HL-60/S4 treated with phorbol 12-myristate 13-acetate at 8.2 ng/mL for 4 days and 3 days (cell line): ENCODE measurements around the gene SNAP47.

Experiments used
- in situ Hi-C: fragments of 300-500 bp; cut with MboI; formaldehyde crosslinking; loops from 2 replicates; pipeline ENCODE4 v1.15.0; 2022; ENCODE audit warnings: low sequenced_read_pairs

Gene SNAP47

GRCh38 chr1:227748496-227749182 is 13.4 kb downstream of the SNAP47 start:
- in situ Hi-C loops = no loop called here

GRCh38 chr1:227749225-227749624 is 14.0 kb downstream of the SNAP47 start:
- in situ Hi-C loops = no loop called here

GRCh38 chr1:227749916-227750710 is 14.9 kb downstream of the SNAP47 start:
- in situ Hi-C loops = no loop called here

GRCh38 chr1:227753999-227754711 is 18.9 kb downstream of the SNAP47 start:
- in situ Hi-C loops = no loop called here

DNA sequence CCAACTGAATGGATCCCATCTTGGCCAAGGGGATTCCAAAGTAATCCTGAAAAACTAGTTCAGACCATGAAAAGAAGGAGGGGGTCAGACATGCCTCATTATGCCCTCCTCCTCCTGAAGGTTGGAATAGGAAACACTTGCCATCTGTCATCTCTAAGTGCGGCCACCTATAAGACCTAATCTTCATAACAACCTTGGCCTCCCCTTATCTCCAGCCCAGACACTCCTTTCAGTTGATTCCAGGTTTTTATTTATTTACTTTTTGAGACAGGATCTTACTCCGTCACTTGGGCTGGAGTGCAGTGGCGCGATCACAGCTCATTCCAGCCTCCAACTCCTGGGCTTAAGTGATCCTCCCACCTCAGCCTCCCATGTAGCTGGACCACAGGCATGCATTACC is 19.7 kb downstream of the SNAP47 start:
- in situ Hi-C loops = no loop called here

DNA sequence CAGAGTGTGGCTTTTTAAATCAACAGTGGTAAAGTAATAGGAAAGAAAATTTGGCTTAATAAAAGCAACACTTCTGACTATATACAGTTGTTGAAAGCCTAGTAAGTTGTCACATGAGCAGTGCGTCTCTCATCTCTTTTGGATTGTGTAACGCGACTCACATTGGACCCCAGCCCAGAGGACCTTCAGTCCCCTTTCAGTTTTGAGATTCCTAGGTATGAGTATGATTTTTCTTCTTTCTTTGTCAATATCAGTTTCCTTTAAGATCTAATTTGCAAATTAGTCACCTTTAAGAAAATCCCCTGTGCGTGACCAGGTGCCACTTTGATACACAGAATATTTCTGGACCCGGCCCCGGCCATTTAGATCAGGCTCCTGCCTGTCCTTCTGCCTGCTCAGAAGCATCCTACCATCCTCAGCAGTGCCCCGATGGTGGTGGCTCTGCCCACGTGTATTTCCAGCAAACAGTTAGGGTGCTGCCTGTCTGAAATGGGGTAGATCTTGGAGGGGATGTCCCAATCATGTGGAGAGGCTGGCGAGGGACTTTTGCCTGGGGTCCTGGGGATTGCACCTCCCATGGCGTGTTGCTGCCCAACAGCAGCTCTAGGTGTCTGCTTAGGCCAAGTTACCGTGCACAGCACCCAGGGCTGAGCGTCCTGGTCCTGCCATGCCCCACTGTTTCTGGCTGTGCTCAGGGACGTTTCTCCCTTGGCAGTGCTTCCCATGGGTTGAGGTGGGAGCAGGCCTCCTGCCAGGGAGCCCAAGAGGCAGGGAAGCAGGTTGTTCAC is 21.1 kb downstream of the SNAP47 start:
- in situ Hi-C loops = no loop called here

DNA sequence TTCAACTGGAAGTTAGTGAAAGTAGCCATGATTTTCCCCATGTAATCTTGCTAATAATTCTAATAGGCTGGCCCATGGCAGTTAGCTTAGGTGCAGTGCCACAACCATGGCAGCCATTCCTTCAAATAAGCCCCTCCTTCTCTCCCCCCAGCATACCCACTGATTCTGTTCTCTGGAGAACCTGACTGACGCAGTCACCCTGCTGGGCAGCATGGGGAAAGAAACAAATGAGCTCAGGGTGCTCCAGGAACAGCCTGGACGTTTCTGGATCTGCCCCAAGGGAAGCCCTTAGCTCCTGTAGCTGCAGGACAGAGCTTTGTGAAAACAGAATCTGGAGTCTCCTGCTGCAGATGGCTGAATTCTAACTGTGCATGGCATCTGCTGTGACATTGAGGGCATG is 22.5 kb downstream of the SNAP47 start:
- in situ Hi-C loops = no loop called here

DNA sequence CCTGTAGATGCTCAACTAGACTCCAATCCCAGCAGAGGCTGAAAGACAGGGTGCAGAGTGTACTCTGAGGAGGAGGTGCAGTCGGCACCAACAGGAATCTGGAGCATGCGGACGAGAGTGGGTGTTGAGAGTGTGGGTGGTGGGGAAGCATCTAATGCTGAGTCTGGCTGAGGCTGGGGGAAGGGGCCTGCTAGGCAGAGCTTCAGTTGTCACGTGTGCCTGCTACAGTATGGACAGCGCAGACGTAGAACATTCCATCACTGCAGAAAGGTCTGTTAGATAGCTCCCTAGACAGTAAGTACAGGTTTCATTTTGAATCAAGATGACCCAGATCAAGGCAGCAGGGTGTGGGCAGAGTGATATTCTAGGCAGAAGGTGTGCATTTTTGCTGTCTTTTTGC is 23.1 kb downstream of the SNAP47 start:
- in situ Hi-C loops = no loop called here

DNA sequence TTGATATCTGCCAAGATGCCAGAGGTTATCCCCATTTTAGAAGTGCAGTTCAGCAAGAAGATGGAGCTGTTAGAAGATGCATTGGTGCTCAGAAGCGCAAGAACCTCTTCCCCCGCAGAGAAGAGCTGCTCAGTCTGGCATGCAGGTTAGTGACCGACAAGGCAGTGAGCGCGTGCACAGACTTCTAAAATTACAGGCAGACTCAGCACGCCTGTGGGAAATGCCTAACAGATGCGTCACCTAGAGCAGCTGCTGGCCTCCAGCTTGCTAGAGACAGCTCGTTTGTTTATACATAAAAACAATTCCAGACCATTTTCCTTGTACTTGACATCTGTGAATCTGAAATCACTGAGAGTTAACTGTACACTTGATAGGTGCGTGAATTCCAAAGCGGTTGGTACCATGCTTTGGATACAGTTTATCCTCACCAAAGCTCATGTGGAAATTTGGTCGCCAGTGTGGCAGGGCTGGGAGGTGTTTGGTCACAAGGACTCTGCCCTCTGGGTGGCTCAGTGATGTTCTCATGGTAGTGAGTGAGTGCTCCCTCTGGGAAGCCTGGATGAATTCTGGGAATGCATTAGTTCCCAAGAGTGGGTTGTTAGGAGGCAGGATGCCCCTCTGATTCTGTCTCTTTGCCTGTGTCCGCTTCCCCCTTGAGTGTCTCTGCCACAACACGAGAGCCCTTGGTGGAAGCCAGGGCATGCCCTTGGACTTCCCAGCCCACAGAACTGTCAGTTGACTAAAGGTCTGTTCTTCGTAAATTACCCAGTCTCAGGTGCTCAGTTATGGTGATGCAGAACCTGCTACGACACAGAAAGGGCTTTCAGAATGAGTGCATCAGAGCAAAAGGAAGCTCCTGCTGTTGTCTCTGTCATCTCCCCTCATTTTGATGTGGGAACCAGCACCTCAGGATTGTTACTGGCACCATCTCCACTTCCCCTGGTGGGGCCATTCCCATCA is 24.4 kb downstream of the SNAP47 start:
- in situ Hi-C loops = no loop called here

GRCh38 chr1:227760377-227760776 is 25.1 kb downstream of the SNAP47 start:
- in situ Hi-C loops = no loop called here

GRCh38 chr1:227761621-227762230 is 26.5 kb downstream of the SNAP47 start:
- in situ Hi-C loops = no loop called here

DNA sequence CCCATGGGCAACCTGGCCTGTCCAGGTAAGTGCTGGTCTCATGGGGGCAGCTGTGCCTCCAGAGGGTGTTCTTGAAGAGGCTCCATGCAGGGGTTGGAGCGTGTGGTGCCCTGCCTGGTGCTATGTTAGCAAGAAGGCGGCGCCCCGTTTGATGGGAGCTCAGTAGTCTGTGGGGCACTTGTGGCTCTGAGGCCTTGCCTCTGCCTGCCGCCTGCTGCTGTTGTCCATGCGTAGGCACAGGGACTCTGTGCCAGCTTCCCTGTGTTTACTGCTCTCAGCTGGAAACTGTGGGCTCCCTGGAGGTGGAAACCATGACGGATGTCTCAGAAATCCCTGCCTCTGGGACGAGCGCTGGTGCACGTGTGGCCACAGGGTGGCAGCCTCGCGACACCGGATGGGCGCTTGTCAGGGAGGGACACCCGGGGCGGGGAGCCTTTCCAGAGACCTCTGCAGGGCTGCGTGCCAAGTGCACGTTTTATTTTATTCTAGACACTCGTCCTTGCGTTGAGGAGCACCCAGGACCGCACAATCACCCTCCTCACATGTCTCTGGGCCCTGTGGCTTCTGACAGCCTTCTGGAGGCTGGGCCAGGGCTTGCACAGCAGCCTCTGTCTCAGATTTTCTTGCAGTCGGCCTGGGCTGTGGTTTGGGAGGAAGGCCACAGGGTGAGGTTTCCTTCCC is 27.1 kb downstream of the SNAP47 start:
- in situ Hi-C loops = no loop called here

GRCh38 chr1:227763246-227764018 is 28.2 kb downstream of the SNAP47 start:
- in situ Hi-C loops = no loop called here

DNA sequence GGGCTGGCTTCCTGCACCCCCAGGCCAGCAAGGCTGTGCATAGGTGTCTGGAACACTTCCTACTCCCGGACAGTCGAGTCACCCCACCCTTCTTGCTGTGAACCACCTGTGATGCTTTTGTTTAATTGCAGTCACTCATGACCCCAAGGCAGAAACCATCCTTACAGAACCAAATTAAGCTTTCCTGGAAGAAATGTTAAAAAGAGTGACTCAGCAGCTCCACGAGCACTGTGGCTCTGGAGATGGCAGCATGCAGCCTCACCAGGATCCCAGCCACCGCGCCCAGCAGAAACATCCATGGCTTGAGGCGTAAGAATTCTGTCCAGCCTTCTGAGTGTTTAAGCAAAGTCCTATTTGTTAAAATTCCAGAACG is 28.8 kb downstream of the SNAP47 start:
- in situ Hi-C loops = no loop called here

DNA sequence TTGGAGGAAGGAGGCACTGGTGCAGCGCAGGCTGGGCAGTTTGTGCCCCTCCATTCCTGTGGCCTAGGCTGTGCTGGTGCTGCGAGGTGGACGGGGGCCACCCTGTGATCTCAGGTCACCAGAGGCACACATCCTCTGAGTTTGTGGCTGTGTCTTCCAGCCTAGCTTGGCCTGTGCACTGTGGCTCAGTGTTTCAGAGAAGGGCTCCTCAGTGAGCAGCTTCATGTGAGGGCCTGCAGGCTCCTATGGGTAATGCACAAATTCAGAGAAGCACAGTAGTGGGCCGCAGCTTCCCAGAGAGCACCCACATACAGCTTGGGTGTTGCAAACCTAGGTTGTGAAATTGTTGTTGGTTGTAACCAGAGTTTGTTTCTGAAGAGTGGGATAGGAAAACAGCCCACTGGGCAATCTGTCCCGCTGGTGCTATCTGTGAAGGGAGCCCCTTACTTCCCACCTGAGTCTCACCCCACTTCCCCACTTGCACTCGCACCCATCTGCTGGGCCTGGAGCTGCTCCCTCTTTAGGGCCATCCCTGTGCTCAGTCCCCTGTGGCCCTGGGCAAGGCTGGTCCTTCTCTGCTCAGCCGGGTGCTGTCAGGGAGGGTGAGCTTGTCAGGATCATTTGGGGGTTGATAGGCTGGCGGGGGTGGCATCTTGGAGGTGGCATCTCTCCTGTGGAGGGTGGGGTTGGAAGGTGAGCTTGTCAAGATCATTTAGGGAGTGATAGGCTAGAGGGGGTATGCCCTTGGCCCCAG is 30.2 kb downstream of the SNAP47 start:
- in situ Hi-C loops = no loop called here

- in situ Hi-C loops = no loop called here
These were observed 30.9 kb downstream of the SNAP47 start for GRCh38 chr1:227766015-227766634.

GRCh38 chr1:227766653-227767277 is 31.5 kb downstream of the SNAP47 start:
- in situ Hi-C loops = no loop called here
